Measurements from ENCODE around the gene TMED6. TPM values are rescaled to one million over a fixed set of nuclear protein-coding genes. Genes with fewer than 3 reads are reported as not detected.
A peak's percentile ranks its signal among the peaks of the same experiment; 100 is the strongest.

TMED6 gene
- 0.64 TPM in 1 of 2 replicates, not detected in the other for total RNA-seq

DNA sequence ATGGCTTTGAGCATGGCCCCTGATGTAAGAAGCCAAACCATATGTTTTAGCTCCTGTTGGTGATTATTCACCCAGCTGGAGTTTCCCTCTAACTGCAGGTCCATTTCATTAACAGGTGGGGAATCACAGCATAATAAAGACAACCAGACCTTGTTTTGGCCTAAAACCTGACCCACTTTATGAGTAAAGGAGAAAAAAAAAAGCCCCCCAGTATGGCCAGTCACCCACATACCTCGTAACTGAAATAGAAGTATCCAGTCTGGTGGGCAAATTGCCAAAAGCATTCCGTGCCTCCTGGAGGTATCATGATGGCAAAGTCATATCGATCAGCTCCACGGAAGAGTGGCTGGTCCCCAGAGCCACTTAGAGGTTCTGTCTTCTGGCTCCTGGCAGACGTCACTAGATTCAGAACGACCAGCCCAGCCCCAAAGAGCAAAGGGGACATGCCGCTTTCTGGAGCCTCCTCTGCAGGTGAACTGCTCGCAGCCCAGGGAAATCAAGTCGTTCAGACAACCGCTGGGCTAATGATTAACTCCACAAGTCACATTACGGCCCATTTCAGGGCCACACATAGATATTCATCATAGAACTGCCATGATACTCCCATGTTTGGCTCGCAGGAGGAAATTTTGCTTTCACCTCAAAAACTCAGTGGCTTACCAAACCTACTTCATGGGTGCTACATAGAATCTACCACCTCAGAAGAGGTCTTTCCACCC lies at the start of gene TMED6:
Gene TMED6, minus strand, starts transcription at position 478 of the 719 bp plus-strand sequence. Its CDS starts 33 bp downstream, at position 445.
- TF ChIP-seq, protein P1, sequence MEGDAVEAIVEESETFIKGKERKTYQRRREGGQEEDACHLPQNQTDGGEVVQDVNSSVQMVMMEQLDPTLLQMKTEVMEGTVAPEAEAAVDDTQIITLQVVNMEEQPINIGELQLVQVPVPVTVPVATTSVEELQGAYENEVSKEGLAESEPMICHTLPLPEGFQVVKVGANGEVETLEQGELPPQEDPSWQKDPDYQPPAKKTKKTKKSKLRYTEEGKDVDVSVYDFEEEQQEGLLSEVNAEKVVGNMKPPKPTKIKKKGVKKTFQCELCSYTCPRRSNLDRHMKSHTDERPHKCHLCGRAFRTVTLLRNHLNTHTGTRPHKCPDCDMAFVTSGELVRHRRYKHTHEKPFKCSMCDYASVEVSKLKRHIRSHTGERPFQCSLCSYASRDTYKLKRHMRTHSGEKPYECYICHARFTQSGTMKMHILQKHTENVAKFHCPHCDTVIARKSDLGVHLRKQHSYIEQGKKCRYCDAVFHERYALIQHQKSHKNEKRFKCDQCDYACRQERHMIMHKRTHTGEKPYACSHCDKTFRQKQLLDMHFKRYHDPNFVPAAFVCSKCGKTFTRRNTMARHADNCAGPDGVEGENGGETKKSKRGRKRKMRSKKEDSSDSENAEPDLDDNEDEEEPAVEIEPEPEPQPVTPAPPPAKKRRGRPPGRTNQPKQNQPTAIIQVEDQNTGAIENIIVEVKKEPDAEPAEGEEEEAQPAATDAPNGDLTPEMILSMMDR (IDR thresholded peaks at IDR 0.05; ENCODE audit: insufficient read depth, low read depth, low read length) = no peak
- DNase-seq (ENCODE audit: low read depth) = no peak
- no peak within 1 kb of the TSS for H3K4me3 ChIP-seq (ENCODE audit: low read depth, low read length)

DNA sequence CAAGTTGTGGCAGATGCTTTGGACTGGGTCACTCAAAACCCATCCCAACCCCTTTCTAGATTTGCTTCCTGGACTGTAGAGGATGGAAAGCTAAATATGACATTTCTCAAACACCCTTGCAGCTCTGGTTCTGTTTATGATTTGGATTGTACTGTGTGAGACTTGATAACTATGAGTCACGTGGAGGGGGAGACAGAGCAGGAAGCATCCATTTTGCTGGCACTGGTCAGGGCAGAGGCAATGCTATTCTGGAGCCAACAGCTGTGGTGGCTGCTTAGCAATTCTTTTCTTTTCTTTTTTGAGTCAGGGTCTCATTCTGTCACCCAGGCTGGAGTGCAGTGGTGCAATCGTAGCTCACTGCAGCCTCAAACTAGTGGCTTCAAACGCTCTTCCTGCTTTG lies 47.8 kb upstream of the TMED6 start:
- no peak for DNase-seq (ENCODE audit: low read depth)
- H3K4me3 ChIP-seq (ENCODE audit: low read depth, low read length) = no peak overlapping the region
- TF ChIP-seq, protein P1 (IDR thresholded peaks at IDR 0.05; ENCODE audit: insufficient read depth, low read depth, low read length) = no peak

DNA sequence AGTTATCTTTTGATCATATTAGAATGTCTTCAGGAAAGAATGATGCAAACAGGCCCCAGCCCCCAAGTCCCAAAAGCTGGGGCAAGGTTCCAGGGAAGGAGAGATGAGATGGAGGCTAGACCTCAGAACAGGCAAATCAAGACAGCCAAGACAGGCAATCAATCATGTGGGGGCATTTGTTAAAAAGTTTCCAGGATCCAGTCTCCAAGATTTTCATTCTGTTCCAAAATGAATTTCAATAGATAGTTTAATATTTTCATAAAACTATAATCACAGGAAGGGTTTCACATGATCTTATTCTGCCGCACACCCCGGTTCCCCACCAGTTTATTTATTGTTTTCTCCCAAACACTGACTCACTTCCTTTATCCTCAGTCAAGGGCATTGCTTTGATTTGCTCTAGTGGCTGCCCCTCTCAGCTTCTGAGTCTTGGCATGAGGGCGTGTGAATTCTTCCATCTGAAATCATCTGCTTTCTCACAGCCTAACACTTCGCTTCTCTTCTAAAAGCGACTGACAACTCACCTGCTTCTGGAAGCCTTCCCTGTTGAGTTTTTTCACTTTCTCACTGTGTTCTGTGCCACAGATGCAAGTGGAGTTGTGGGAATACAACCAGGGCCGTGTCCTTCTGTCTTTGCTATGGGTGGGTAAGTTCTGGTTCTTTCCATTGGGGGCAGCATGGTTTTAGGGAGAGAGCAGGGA lies 46.4 kb upstream of the TMED6 start:
- peak overlapping the region; percentile 7 for H3K4me3 ChIP-seq (ENCODE audit: low read depth, low read length)
- TF ChIP-seq, protein P1 (IDR thresholded peaks at IDR 0.05; ENCODE audit: insufficient read depth, low read depth, low read length) = peak; percentile 86
- peak; percentile 88 for DNase-seq (ENCODE audit: low read depth)

DNA sequence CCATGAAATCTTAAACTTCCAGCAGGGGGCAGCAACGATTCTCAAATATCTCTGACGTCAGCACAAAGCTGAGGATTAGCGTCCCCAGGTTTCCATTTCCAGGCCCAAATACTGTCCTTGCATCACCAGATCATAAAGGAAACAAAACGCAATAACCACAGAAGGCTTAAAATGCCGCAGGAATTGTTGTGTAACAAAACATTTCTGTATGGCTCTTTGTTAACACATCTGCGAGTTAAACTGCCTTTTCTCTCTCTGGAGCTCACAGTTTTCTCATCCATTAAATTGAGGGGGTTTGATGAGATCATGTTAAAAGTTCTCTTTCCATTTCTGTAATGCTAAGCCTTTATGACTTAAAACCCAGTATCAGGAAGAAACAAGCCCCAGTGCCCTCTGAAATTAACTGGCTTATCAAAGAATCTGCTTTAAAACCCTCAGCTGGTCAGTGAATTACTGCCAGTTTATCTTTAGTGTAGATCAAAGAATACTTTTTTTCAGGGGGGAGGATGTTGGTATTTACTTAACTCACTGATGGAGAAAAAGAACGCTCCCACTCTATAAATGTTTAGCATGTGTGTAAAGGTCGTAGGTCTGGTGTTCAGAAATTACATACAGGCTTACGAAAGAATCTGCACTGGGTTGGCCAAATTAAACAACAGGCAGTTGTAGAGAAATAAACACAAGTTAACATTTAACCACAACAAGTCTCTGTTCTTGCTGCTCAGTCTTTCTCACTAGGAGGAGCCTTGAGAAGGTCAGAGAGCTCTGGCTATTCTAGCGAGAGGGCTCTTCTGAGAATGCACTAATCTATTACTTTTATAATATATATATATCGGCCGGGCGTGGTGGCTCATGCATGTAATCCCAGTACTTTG lies 44.8 kb upstream of the TMED6 start:
- peak overlapping the region; percentile 29 for H3K4me3 ChIP-seq (ENCODE audit: low read depth, low read length)
- TF ChIP-seq, protein P1 (IDR thresholded peaks at IDR 0.05; ENCODE audit: insufficient read depth, low read depth, low read length) = peak; percentile 59
- DNase-seq (ENCODE audit: low read depth) = peak; percentile 99

DNA sequence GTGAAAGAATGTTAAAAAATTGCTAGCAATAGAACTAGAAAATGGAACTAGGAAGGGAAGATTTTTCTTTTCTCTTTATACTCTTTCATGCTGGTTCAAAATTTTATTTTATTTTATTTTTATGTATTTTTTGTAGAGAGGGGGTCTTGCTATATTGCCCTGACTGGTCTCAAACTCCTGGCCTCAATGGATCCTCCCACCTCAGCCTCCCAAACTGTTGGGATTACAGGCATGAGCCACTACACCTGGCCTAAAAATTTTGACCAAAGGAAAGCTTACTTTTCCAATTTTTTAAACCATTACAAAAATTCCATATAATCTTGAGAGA lies 44.2 kb upstream of the TMED6 start:
- TF ChIP-seq, protein P1 (IDR thresholded peaks at IDR 0.05; ENCODE audit: insufficient read depth, low read depth, low read length) = no peak
- no peak overlapping the region for H3K4me3 ChIP-seq (ENCODE audit: low read depth, low read length)
- no peak for DNase-seq (ENCODE audit: low read depth)

DNA sequence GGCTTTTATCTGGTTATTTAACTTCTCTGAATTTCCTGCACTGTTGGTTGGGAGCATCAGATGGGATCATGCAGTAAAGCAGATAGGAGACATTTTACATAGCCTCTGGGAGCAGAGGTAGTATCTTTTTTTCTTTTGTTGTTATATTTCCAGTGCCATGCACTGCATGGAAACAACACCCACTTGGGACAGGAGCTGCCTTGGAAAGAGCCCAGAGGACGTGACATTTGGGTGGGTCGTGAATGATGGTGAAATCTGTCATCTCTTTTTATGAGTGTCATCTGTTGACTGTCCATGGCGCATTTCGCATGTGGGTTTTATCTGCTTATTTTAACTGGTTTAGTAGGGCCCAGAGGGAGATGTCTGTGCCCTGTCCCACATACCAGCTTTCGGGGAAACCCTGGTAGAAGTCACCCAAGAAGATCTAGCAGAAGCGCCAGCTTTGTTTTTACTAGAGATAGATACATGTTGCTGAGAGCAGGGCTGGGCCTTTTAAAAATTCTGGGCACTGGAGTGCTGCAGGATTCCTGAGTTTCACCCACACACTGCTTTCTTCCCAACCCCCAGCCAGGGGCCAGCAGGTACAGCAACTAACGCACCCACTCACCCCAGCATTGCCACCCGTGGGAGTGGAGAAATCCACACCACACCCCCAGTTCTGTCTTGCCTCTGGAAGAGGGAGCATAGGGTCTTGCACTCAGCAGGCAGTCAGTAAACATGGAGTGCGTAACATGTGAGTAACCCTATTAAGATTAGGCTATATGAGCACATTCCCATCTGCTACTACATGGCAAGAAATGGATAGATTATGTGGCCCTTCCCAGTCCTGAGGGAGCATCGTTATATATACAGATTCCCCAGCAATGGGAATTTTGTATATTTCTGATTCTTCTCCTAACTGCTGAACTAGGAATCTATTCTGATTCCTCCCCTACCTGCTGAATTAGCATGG lies 42.6 kb upstream of the TMED6 start:
- peak; percentile 86 for DNase-seq (ENCODE audit: low read depth)
- H3K4me3 ChIP-seq (ENCODE audit: low read depth, low read length) = no peak overlapping the region

More for the DNA sequence above, 42.6 kb upstream of the TMED6 start:
- TF ChIP-seq, protein P1 (IDR thresholded peaks at IDR 0.05; ENCODE audit: insufficient read depth, low read depth, low read length) = no peak
